ENCODE results near the gene FAM149A. TPM values are rescaled to one million over a fixed set of nuclear protein-coding genes. Genes with fewer than 3 reads are reported as not detected.

FAM149A gene
- polyA plus RNA-seq (2013), result 0.18 TPM

DNA sequence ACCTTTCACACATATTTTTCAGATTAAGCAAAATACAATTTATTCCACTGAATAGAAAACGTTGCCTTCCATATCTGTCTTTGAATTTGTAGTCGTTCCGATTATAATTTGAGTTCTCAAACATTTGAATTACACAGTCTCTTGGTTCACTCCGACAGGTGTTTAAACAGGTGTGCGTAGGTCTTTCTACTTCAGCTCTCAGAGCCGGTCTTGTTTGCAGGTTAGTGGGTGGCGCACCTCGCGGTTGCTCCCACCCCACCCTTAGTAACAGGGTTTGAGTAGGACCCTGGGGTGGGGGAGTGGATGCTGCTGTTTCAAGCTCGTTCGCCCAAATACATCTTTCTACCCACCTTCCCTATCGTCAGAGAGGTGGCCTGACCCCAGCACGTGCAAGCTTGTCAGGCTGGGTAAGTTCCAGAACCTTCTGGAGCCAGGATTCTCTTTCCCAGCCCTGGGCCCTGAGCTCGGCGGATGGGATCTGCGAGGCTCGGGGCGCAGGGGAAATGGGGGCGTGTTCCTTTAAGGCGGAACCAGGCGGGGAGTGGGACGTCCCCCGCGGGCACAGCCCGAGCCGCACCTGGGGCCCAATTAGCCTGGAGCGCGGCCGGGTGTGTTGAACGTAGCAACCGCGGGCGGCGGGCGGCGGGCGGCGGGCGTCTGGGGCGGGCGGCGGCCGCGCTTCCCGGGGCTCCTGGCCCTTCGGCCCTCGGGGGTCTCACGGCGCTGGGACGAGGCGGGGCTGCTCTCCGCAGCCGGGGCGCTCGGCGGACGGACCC, at the start of gene FAM149A:
Gene FAM149A (plus strand): TSS at position 591 of the 776 bp plus-strand sequence.
- no peaks in the 10 kb centered on the region for H3K36me3 ChIP-seq (ENCODE audit: control insufficient read depth in 4 of 4, insufficient read depth in 4 of 4, low read length in 3 of 4)
- 20% methylated on average over 33 of the region's 57 CpGs for WGBS (ENCODE audit: insufficient coverage)
- CTCF ChIA-PET, result interaction anchor here (0.6 to 1.0 kb wide), 3 partner anchors 8 to 67 kb away, joined by 3 read pairs; no protein-coding TSS in a partner anchor
- H3K9me3 ChIP-seq (ENCODE audit: control extremely low read depth in 1 of 5, control insufficient read depth in 4 of 5, insufficient read depth in 2 of 5, low read depth in 1 of 5, low read length in 4 of 5), result no peaks in the 10 kb centered on the region
- peaks cover 0 to 14% (median 6%) of the 10 kb centered on the region in 4 experiments for H3K4me1 ChIP-seq (ENCODE audit: control extremely low read depth in 1 of 4, control insufficient read depth in 4 of 4, insufficient read depth in 4 of 4, low read length in 3 of 4)
- POLR2A ChIA-PET, result no interaction called here
- peak within 1 kb of the TSS in 6 of 7 experiments; percentile 29 to 70 (median 50) for H3K4me3 ChIP-seq (ENCODE audit: control insufficient read depth in 1 of 7, extremely low read depth in 1 of 7, insufficient read depth in 4 of 7, low read depth in 2 of 7, low read length in 6 of 7)
- no peak within 1 kb of the TSS for H3K27ac ChIP-seq (ENCODE audit: insufficient read depth in 1 of 2, low read depth in 1 of 2, low read length in 2 of 2, poor library complexity in 1 of 2, severe bottlenecking in 2 of 2)
- peak; percentile 29 to 74 (median 65) for DNase-seq
- H3K27me3 ChIP-seq (replicated peaks in 2 of 5; ENCODE audit: control insufficient read depth in 4 of 5, insufficient read depth in 5 of 5, low read length in 4 of 5), result peaks cover 16 to 62% (median 23%) of the 10 kb centered on the region in 5 experiments

DNA sequence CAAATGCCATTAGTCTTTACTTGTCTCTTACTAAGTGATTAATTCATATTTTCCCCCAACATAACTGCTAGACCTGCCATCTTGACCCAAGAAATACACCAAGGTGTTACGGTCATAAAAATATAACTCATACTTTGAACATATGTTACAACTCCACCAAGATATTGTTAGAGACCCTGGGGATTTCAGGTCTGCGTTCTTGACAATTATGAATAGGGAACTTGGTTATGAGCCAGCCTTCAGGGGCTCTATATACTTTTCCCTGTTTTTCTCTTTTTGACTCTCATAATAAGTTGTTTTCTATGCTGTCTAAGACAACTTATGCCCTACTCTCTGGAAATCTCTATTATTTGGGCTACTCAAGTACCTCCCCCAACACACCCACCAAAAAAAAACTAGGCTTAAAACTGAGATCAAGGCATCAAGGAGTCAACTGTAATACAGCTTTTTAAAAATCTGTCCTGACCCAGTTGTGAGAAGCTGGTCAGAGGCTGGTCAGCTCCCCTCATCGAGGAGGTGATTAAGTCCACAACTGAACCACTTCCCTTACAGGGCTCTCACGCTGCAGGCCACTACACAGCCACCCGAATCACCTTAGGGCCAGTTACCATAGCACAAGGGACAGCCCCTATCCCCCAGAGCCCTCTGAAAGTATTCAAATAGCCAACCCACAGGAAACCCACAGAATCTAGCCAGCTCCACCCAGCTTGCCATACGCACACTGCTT, 46.1 kb upstream of the FAM149A start:
- Histone ChIP-seq H3K27ac (ENCODE audit: insufficient read depth in 1 of 2, low read depth in 1 of 2, low read length in 2 of 2, poor library complexity in 1 of 2, severe bottlenecking in 2 of 2) (no peak overlapping the region), H3K27me3 (replicated peaks in 2 of 5; ENCODE audit: control insufficient read depth in 4 of 5, insufficient read depth in 5 of 5, low read length in 4 of 5) (peaks cover 0 to 2% (median 0%) of the 10 kb centered on the region in 5 experiments), H3K9me3 (ENCODE audit: control extremely low read depth in 1 of 5, control insufficient read depth in 4 of 5, insufficient read depth in 2 of 5, low read depth in 1 of 5, low read length in 4 of 5) (peaks cover 0 to 11% (median 2%) of the 10 kb centered on the region in 5 experiments), H3K36me3 (ENCODE audit: control insufficient read depth in 4 of 4, insufficient read depth in 4 of 4, low read length in 3 of 4) (no peaks in the 10 kb centered on the region), H3K4me3 (ENCODE audit: control insufficient read depth in 1 of 7, extremely low read depth in 1 of 7, insufficient read depth in 4 of 7, low read depth in 2 of 7, low read length in 6 of 7) (peak overlapping the region in 1 of 7 experiments; percentile 4), H3K4me1 (ENCODE audit: control extremely low read depth in 1 of 4, control insufficient read depth in 4 of 4, insufficient read depth in 4 of 4, low read length in 3 of 4) (peaks cover 0 to 6% (median 3%) of the 10 kb centered on the region in 4 experiments)
- DNase-seq, result peak in 2 of 3 donors; percentile 74 to 76
- CTCF ChIA-PET, result interaction anchor here (0.6 to 1.6 kb wide), 3 partner anchors 10 to 50 kb away, joined by 3 to 5 read pairs (median 3); partner anchors contain the start of gene TLR3
- 2% methylated on average over 4 of the region's 6 CpGs for WGBS (ENCODE audit: insufficient coverage)
- POLR2A ChIA-PET, result no interaction called here

DNA sequence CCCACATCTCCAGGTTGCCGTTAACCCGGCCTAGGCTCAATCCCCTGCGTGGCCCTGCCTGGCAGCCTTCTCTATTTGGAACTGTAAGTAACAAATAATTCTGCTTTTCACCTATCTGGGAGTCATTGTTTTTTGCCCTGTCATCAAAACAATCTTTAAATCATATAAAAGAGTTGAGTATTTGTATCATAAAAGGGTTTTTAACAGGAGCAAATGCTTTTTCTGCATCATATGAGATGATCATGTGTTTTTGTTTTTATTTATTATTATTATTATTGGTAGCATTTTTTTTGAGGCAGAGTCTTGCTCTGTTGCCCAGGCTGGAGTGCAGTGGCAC, 45.6 kb upstream of the FAM149A start:
- H3K27ac ChIP-seq (ENCODE audit: insufficient read depth in 1 of 2, low read depth in 1 of 2, low read length in 2 of 2, poor library complexity in 1 of 2, severe bottlenecking in 2 of 2), result no peak overlapping the region
- H3K9me3 ChIP-seq (ENCODE audit: control extremely low read depth in 1 of 5, control insufficient read depth in 4 of 5, insufficient read depth in 2 of 5, low read depth in 1 of 5, low read length in 4 of 5), result peaks cover 0 to 11% (median 2%) of the 10 kb centered on the region in 5 experiments
- H3K27me3 ChIP-seq (replicated peaks in 2 of 5; ENCODE audit: control insufficient read depth in 4 of 5, insufficient read depth in 5 of 5, low read length in 4 of 5), result peaks cover 0 to 2% (median 0%) of the 10 kb centered on the region in 5 experiments
- ChIA-PET CTCF (interaction anchor here (0.6 to 1.6 kb wide), 3 partner anchors 10 to 50 kb away, joined by 3 to 5 read pairs (median 3); partner anchors contain the start of gene TLR3), POLR2A (no interaction called here)
- 0% methylated on average over 3 of the region's 3 CpGs for WGBS (ENCODE audit: insufficient coverage)
- DNase-seq, result no peak
- peaks cover 0 to 6% (median 3%) of the 10 kb centered on the region in 4 experiments for H3K4me1 ChIP-seq (ENCODE audit: control extremely low read depth in 1 of 4, control insufficient read depth in 4 of 4, insufficient read depth in 4 of 4, low read length in 3 of 4)
- no peaks in the 10 kb centered on the region for H3K36me3 ChIP-seq (ENCODE audit: control insufficient read depth in 4 of 4, insufficient read depth in 4 of 4, low read length in 3 of 4)
- peak overlapping the region in 1 of 7 experiments; percentile 4 for H3K4me3 ChIP-seq (ENCODE audit: control insufficient read depth in 1 of 7, extremely low read depth in 1 of 7, insufficient read depth in 4 of 7, low read depth in 2 of 7, low read length in 6 of 7)

DNA sequence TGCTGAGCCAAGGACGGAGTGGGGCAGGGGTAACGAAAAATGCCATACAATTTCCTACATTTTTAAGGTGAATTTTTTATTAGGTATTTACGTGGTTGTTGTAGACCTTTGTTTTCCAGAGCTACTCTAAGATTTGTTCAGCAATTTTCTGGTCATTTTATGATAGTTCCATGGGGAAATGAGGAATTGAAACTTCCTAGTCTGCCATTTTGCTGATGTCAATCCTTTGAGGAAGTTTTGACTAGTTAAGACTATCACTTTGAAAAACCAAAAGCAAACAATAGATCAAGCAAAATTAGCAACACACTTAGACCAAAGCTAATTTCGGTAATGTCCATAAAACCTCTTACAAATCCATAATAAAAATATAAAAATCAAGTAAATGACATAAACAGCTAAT, 42.6 kb upstream of the FAM149A start:
- DNase-seq, result no peak
- POLR2A ChIA-PET, result no interaction called here
- H3K36me3 ChIP-seq (ENCODE audit: control insufficient read depth in 4 of 4, insufficient read depth in 4 of 4, low read length in 3 of 4), result no peaks in the 10 kb centered on the region
- H3K27me3 ChIP-seq (replicated peaks in 2 of 5; ENCODE audit: control insufficient read depth in 4 of 5, insufficient read depth in 5 of 5, low read length in 4 of 5), result no peaks in the 10 kb centered on the region
- H3K4me1 ChIP-seq (ENCODE audit: control extremely low read depth in 1 of 4, control insufficient read depth in 4 of 4, insufficient read depth in 4 of 4, low read length in 3 of 4), result peaks cover 0 to 6% (median 3%) of the 10 kb centered on the region in 4 experiments
- no peak overlapping the region for H3K4me3 ChIP-seq (ENCODE audit: control insufficient read depth in 1 of 7, extremely low read depth in 1 of 7, insufficient read depth in 4 of 7, low read depth in 2 of 7, low read length in 6 of 7)
- CTCF ChIA-PET, result interaction anchor here (1.1 to 1.5 kb wide), 2 partner anchors 22 to 24 kb away, joined by 3 to 4 read pairs; no protein-coding TSS in a partner anchor
- 83% methylated on average over 1 of the region's 4 CpGs for WGBS (ENCODE audit: insufficient coverage)
- no peak overlapping the region for H3K27ac ChIP-seq (ENCODE audit: insufficient read depth in 1 of 2, low read depth in 1 of 2, low read length in 2 of 2, poor library complexity in 1 of 2, severe bottlenecking in 2 of 2)
- peaks cover 0 to 6% (median 0%) of the 10 kb centered on the region in 5 experiments for H3K9me3 ChIP-seq (ENCODE audit: control extremely low read depth in 1 of 5, control insufficient read depth in 4 of 5, insufficient read depth in 2 of 5, low read depth in 1 of 5, low read length in 4 of 5)

DNA sequence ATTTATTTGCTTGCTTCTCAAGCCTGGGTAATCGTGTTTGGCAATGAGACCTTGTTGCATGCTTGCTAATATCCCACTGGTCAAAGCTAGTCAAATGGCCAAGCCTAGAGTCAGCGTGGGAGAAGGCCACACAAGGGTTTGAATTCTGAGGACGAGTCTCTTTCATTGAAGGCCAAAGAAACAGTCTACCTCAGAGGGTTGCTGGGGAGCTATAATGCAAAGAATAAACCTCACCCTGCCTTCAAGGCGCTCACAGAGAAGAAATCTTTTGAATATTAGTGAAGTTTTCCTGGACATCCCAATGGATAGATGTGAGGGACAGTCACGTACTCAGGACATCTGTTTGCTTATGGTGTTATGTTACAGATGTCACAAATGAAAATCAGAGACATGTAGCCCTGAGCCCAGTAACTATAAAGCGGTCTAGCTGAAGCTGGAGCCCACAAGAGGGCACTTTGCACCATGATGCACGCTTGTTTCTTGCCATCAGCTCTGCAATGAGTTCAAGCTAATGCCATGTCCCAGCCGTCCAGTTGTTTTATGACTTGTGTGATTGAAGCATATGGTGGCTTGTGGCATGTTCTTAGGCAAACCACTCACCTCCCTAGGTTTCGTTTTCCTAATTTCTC, 36.6 kb upstream of the FAM149A start:
- no peaks in the 10 kb centered on the region for H3K27me3 ChIP-seq (replicated peaks in 2 of 5; ENCODE audit: control insufficient read depth in 4 of 5, insufficient read depth in 5 of 5, low read length in 4 of 5)
- peak overlapping the region in 5 of 7 experiments; percentile 77 to 98 (median 85) for H3K4me3 ChIP-seq (ENCODE audit: control insufficient read depth in 1 of 7, extremely low read depth in 1 of 7, insufficient read depth in 4 of 7, low read depth in 2 of 7, low read length in 6 of 7)
- WGBS (ENCODE audit: insufficient coverage), result 55% methylated on average over 6 of the region's 9 CpGs
- peaks cover 8 to 14% (median 10%) of the 10 kb centered on the region in 4 experiments for H3K4me1 ChIP-seq (ENCODE audit: control extremely low read depth in 1 of 4, control insufficient read depth in 4 of 4, insufficient read depth in 4 of 4, low read length in 3 of 4)
- no peaks in the 10 kb centered on the region for H3K9me3 ChIP-seq (ENCODE audit: control extremely low read depth in 1 of 5, control insufficient read depth in 4 of 5, insufficient read depth in 2 of 5, low read depth in 1 of 5, low read length in 4 of 5)
- CTCF ChIA-PET, result interaction anchor here (0.7 to 3.5 kb wide), 11 partner anchors 9 to 525 kb away, joined by 3 to 52 read pairs (median 4); no protein-coding TSS in a partner anchor
- DNase-seq, result peak; percentile 73 to 78 (median 75)
- no peaks in the 10 kb centered on the region for H3K36me3 ChIP-seq (ENCODE audit: control insufficient read depth in 4 of 4, insufficient read depth in 4 of 4, low read length in 3 of 4)
- POLR2A ChIA-PET, result no interaction called here
- H3K27ac ChIP-seq (ENCODE audit: insufficient read depth in 1 of 2, low read depth in 1 of 2, low read length in 2 of 2, poor library complexity in 1 of 2, severe bottlenecking in 2 of 2), result no peak overlapping the region

DNA sequence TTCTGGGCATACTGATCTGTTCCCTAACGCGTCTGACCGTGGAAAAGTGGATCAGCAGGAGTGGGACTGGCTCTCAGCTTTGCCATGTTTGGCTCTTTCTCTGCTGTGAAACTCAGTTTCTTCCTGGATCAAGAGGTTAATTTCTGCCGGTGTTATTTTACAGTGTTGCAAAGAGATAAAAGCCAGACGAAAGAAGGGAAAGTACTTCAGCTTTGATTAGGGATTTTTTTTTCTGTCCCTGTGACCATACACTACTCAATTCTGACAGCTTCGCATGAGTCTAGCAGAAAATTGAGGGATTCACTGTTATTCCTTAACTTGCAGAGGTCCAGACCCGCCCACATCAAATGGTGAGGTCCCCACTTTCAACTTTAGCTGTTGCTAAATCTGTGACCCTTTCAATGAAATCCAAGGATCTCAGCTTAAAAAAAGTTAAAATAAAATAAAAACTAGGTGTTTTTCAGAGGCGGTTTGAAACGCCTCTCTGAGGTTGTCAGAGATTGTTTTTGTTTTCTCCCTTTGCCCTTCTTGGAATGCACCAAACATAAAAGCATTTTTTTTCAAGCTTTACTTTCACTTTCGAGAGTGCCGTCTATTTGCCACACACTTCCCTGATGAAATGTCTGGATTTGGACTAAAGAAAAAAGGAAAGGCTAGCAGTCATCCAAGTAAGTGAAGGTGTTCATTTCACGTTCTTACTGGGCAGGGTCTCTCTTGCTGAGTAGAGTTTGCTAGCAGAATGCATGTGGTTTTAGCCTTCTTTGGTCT, 35.7 kb upstream of the FAM149A start, which contains the start of gene TLR3:
Gene TLR3 (plus strand): TSS at position 576 of the 768 bp plus-strand sequence. CDS start 7,464 bp downstream, outside the sequence.
- CTCF ChIA-PET, result interaction anchor here (0.7 to 3.5 kb wide), 10 partner anchors 10 to 524 kb away, joined by 3 to 52 read pairs (median 4); no protein-coding TSS in a partner anchor
- WGBS (ENCODE audit: insufficient coverage), result 4% methylated on average over 6 of the region's 12 CpGs
- POLR2A ChIA-PET, result interaction anchor here (0.6 kb wide), 1 partner anchor 122 kb away, joined by 3 read pairs; the partner anchor contains the start of gene CYP4V2
- no peaks in the 10 kb centered on the region for H3K36me3 ChIP-seq (ENCODE audit: control insufficient read depth in 4 of 4, insufficient read depth in 4 of 4, low read length in 3 of 4)
- peaks cover 8 to 14% (median 10%) of the 10 kb centered on the region in 4 experiments for H3K4me1 ChIP-seq (ENCODE audit: control extremely low read depth in 1 of 4, control insufficient read depth in 4 of 4, insufficient read depth in 4 of 4, low read length in 3 of 4)
- H3K4me3 ChIP-seq (ENCODE audit: control insufficient read depth in 1 of 7, extremely low read depth in 1 of 7, insufficient read depth in 4 of 7, low read depth in 2 of 7, low read length in 6 of 7), result peak within 1 kb of the TSS in 6 of 7 experiments; percentile 64 to 98 (median 84)
- peak; percentile 37 to 72 (median 68) for DNase-seq
- H3K9me3 ChIP-seq (ENCODE audit: control extremely low read depth in 1 of 5, control insufficient read depth in 4 of 5, insufficient read depth in 2 of 5, low read depth in 1 of 5, low read length in 4 of 5), result no peaks in the 10 kb centered on the region
- H3K27ac ChIP-seq (ENCODE audit: insufficient read depth in 1 of 2, low read depth in 1 of 2, low read length in 2 of 2, poor library complexity in 1 of 2, severe bottlenecking in 2 of 2), result peak within 1 kb of the TSS in 1 of 2 experiments; percentile 60
- H3K27me3 ChIP-seq (replicated peaks in 2 of 5; ENCODE audit: control insufficient read depth in 4 of 5, insufficient read depth in 5 of 5, low read length in 4 of 5), result no peaks in the 10 kb centered on the region
